ENCODE data around the gene USP27X. TPM values are rescaled to one million over a fixed set of nuclear protein-coding genes. Genes with fewer than 3 reads are reported as not detected.

USP27X gene
- total and polyA plus RNA-seq, 9 donors: 1.5 to 4.2 (median 3.0) TPM

GRCh38 chrX:49853661-49854060 lies 25.6 kb upstream of the USP27X start:
- whole genome bisulfite sequencing (ENCODE audit: insufficient coverage): 63% methylated on average over 6 of the region's 6 CpGs
- Histone ChIP-seq H3K4me3 (ENCODE audit: low read length) (no peak overlapping the region), H3K27ac (ENCODE audit: low read length) (no peak overlapping the region), H3K9me3 (replicated peaks; ENCODE audit: control insufficient read depth, low read depth, low read length) (no peaks in the 10 kb centered on the region), H3K27me3 (ENCODE audit: control insufficient read depth, insufficient read depth, low read length) (peaks cover 20% of the 10 kb centered on the region), H3K36me3 (ENCODE audit: control insufficient read depth, insufficient read depth, low read length) (no peaks in the 10 kb centered on the region), H3K4me1 (ENCODE audit: control insufficient read depth, insufficient read depth, low read length) (no peaks in the 10 kb centered on the region)
- no peak for DNase-seq

GRCh38 chrX:49856819-49857218 lies 22.5 kb upstream of the USP27X start:
- Histone ChIP-seq H3K4me3 (ENCODE audit: low read length) (no peak overlapping the region), H3K4me1 (ENCODE audit: control insufficient read depth, insufficient read depth, low read length) (no peaks in the 10 kb centered on the region), H3K27ac (ENCODE audit: low read length) (no peak overlapping the region), H3K36me3 (ENCODE audit: control insufficient read depth, insufficient read depth, low read length) (no peaks in the 10 kb centered on the region), H3K27me3 (ENCODE audit: control insufficient read depth, insufficient read depth, low read length) (peaks cover 17% of the 10 kb centered on the region), H3K9me3 (replicated peaks; ENCODE audit: control insufficient read depth, low read depth, low read length) (no peaks in the 10 kb centered on the region)
- no peak for DNase-seq
- WGBS (ENCODE audit: insufficient coverage): no CpG with 5 or more reads among the region's 2 CpGs

- Histone ChIP-seq H3K27me3 (ENCODE audit: control insufficient read depth, insufficient read depth, low read length) (peaks cover 15% of the 10 kb centered on the region), H3K36me3 (ENCODE audit: control insufficient read depth, insufficient read depth, low read length) (no peaks in the 10 kb centered on the region), H3K27ac (ENCODE audit: low read length) (no peak overlapping the region), H3K9me3 (replicated peaks; ENCODE audit: control insufficient read depth, low read depth, low read length) (no peaks in the 10 kb centered on the region), H3K4me3 (ENCODE audit: low read length) (no peak overlapping the region), H3K4me1 (ENCODE audit: control insufficient read depth, insufficient read depth, low read length) (no peaks in the 10 kb centered on the region)
- no CpG with 5 or more reads among the region's 2 CpGs for WGBS (ENCODE audit: insufficient coverage)
- DNase-seq: no peak
Measured at GRCh38 chrX:49858341-49858740, 20.9 kb upstream of the USP27X start.

- no peak overlapping the region for H3K27ac ChIP-seq (ENCODE audit: low read length)
- H3K36me3 ChIP-seq (ENCODE audit: control insufficient read depth, insufficient read depth, low read length): no peaks in the 10 kb centered on the region
- H3K4me3 ChIP-seq (ENCODE audit: low read length): no peak overlapping the region
- no CpG with 5 or more reads among the region's 1 CpG for WGBS (ENCODE audit: insufficient coverage)
- H3K4me1 ChIP-seq (ENCODE audit: control insufficient read depth, insufficient read depth, low read length): no peaks in the 10 kb centered on the region
- H3K27me3 ChIP-seq (ENCODE audit: control insufficient read depth, insufficient read depth, low read length): peaks cover 11% of the 10 kb centered on the region
- H3K9me3 ChIP-seq (replicated peaks; ENCODE audit: control insufficient read depth, low read depth, low read length): no peaks in the 10 kb centered on the region
- no peak for DNase-seq
Measured at GRCh38 chrX:49859491-49859890, 19.8 kb upstream of the USP27X start.

GRCh38 chrX:49860867-49861535 lies 18.3 kb upstream of the USP27X start:
- H3K4me1 ChIP-seq (ENCODE audit: control insufficient read depth, insufficient read depth, low read length): no peaks in the 10 kb centered on the region
- H3K27me3 ChIP-seq (ENCODE audit: control insufficient read depth, insufficient read depth, low read length): peaks cover 5% of the 10 kb centered on the region
- DNase-seq: no peak
- H3K4me3 ChIP-seq (ENCODE audit: low read length): no peak overlapping the region
- no peaks in the 10 kb centered on the region for H3K9me3 ChIP-seq (replicated peaks; ENCODE audit: control insufficient read depth, low read depth, low read length)
- no peak overlapping the region for H3K27ac ChIP-seq (ENCODE audit: low read length)
- no peaks in the 10 kb centered on the region for H3K36me3 ChIP-seq (ENCODE audit: control insufficient read depth, insufficient read depth, low read length)
- WGBS (ENCODE audit: insufficient coverage): 61% methylated on average over 2 of the region's 2 CpGs

GRCh38 chrX:49862093-49862492 lies 17.2 kb upstream of the USP27X start:
- Histone ChIP-seq H3K27me3 (ENCODE audit: control insufficient read depth, insufficient read depth, low read length) (peaks cover 5% of the 10 kb centered on the region), H3K9me3 (replicated peaks; ENCODE audit: control insufficient read depth, low read depth, low read length) (no peaks in the 10 kb centered on the region), H3K4me1 (ENCODE audit: control insufficient read depth, insufficient read depth, low read length) (no peaks in the 10 kb centered on the region), H3K27ac (ENCODE audit: low read length) (no peak overlapping the region), H3K4me3 (ENCODE audit: low read length) (no peak overlapping the region), H3K36me3 (ENCODE audit: control insufficient read depth, insufficient read depth, low read length) (no peaks in the 10 kb centered on the region)
- no peak for DNase-seq

- no peak overlapping the region for H3K27ac ChIP-seq (ENCODE audit: low read length)
- WGBS (ENCODE audit: insufficient coverage): no CpG with 5 or more reads among the region's 1 CpG
- H3K9me3 ChIP-seq (replicated peaks; ENCODE audit: control insufficient read depth, low read depth, low read length): no peaks in the 10 kb centered on the region
- no peaks in the 10 kb centered on the region for H3K4me1 ChIP-seq (ENCODE audit: control insufficient read depth, insufficient read depth, low read length)
- peaks cover 17% of the 10 kb centered on the region for H3K27me3 ChIP-seq (ENCODE audit: control insufficient read depth, insufficient read depth, low read length)
- H3K36me3 ChIP-seq (ENCODE audit: control insufficient read depth, insufficient read depth, low read length): no peaks in the 10 kb centered on the region
- no peak overlapping the region for H3K4me3 ChIP-seq (ENCODE audit: low read length)
- no peak for DNase-seq
Measured at GRCh38 chrX:49868739-49869138, 10.5 kb upstream of the USP27X start.

- Histone ChIP-seq H3K27ac (ENCODE audit: low read length) (no peak overlapping the region), H3K9me3 (replicated peaks; ENCODE audit: control insufficient read depth, low read depth, low read length) (no peaks in the 10 kb centered on the region), H3K36me3 (ENCODE audit: control insufficient read depth, insufficient read depth, low read length) (no peaks in the 10 kb centered on the region), H3K27me3 (ENCODE audit: control insufficient read depth, insufficient read depth, low read length) (peaks cover 24% of the 10 kb centered on the region), H3K4me3 (ENCODE audit: low read length) (no peak overlapping the region), H3K4me1 (ENCODE audit: control insufficient read depth, insufficient read depth, low read length) (peaks cover 14% of the 10 kb centered on the region)
- 60% methylated on average over 1 of the region's 3 CpGs for WGBS (ENCODE audit: insufficient coverage)
- peak; percentile 56 for DNase-seq
Measured at GRCh38 chrX:49876750-49877149, 2.5 kb upstream of the USP27X start.

- Histone ChIP-seq H3K27me3 (ENCODE audit: control insufficient read depth, insufficient read depth, low read length) (peaks cover 20% of the 10 kb centered on the region), H3K9me3 (replicated peaks; ENCODE audit: control insufficient read depth, low read depth, low read length) (no peaks in the 10 kb centered on the region), H3K27ac (ENCODE audit: low read length) (no peak overlapping the region), H3K4me1 (ENCODE audit: control insufficient read depth, insufficient read depth, low read length) (peaks cover 14% of the 10 kb centered on the region), H3K36me3 (ENCODE audit: control insufficient read depth, insufficient read depth, low read length) (no peaks in the 10 kb centered on the region), H3K4me3 (ENCODE audit: low read length) (no peak overlapping the region)
- DNase-seq: no peak
- WGBS (ENCODE audit: insufficient coverage): 75% methylated on average over 2 of the region's 5 CpGs
Measured at GRCh38 chrX:49877397-49878101, 1.7 kb upstream of the USP27X start.

GRCh38 chrX:49878128-49878833 lies 1.0 kb upstream of the USP27X start:
- no peaks in the 10 kb centered on the region for H3K9me3 ChIP-seq (replicated peaks; ENCODE audit: control insufficient read depth, low read depth, low read length)
- H3K27ac ChIP-seq (ENCODE audit: low read length): peak overlapping the region; percentile 91
- H3K4me1 ChIP-seq (ENCODE audit: control insufficient read depth, insufficient read depth, low read length): peaks cover 14% of the 10 kb centered on the region
- H3K4me3 ChIP-seq (ENCODE audit: low read length): peak overlapping the region; percentile 56
- H3K36me3 ChIP-seq (ENCODE audit: control insufficient read depth, insufficient read depth, low read length): no peaks in the 10 kb centered on the region
- DNase-seq: peak; percentile 25
- peaks cover 26% of the 10 kb centered on the region for H3K27me3 ChIP-seq (ENCODE audit: control insufficient read depth, insufficient read depth, low read length)
- 43% methylated on average over 24 of the region's 28 CpGs for WGBS (ENCODE audit: insufficient coverage)

Measured in muscle of leg (tissue), 11 donors.